Activated T-helper 17 cell treated with anti-CD3 and anti-CD28 coated beads, Interleukin-2, amount 50 U/mL, for 72 hours (primary cell): Measurements from ENCODE around the gene RBM33. TPM values are rescaled to one million over a fixed set of nuclear protein-coding genes. Genes with fewer than 3 reads are reported as not detected.

Experiments
- ATAC-seq: fragments of 150-1000 bp; cut with Tn5 transposase; replicated peaks from 2 replicates; pipeline ENCODE4 v1.10.0; 2021; ENCODE audit warnings: mild to moderate bottlenecking, moderate library complexity
- H3K27ac Mint-ChIP-seq: one replicate; pipeline ENCODE4 v1.8.0; 2022; ENCODE audit warnings: mixed read lengths
- H3K27me3 Mint-ChIP-seq: one replicate; pipeline ENCODE4 v1.8.0; 2022; ENCODE audit warnings: mixed read lengths
- H3K36me3 Mint-ChIP-seq: one replicate; pipeline ENCODE4 v1.8.0; 2022; ENCODE audit warnings: low read depth, mild to moderate bottlenecking, mixed read lengths
- H3K4me1 Mint-ChIP-seq: one replicate; pipeline ENCODE4 v1.8.0; 2022; ENCODE audit warnings: mixed read lengths
- H3K4me3 Mint-ChIP-seq: one replicate; pipeline ENCODE4 v1.8.0; 2022; ENCODE audit warnings: mild to moderate bottlenecking, mixed read lengths
- H3K9me3 Mint-ChIP-seq: one replicate; pipeline ENCODE4 v1.8.0; 2022; ENCODE audit warnings: mixed read lengths
- total RNA-seq, 2 donors: library from RNA; stranded (reverse); gene quantifications; one replicate each; pipeline ENCODE4 v1.2.3, GENCODE V29; 2022

The RBM33 gene
- total RNA-seq, 2 donors from 2014 or later, result 79.6 to 114 TPM

GRCh38 chr7:155789001-155789725 is 144.7 kb downstream of the RBM33 start:
- H3K4me3 Mint-ChIP-seq, result no peak overlapping the region
- no peak for ATAC-seq
- no peaks in the 10 kb centered on the region for H3K27me3 Mint-ChIP-seq
- no peaks in the 10 kb centered on the region for H3K9me3 Mint-ChIP-seq
- no peak overlapping the region for H3K27ac Mint-ChIP-seq
- H3K4me1 Mint-ChIP-seq, result peaks cover 3% of the 10 kb centered on the region
- H3K36me3 Mint-ChIP-seq, result peaks cover 10% of the 10 kb centered on the region

GRCh38 chr7:155790666-155791065 is 146.2 kb downstream of the RBM33 start:
- no peak overlapping the region for H3K4me3 Mint-ChIP-seq
- no peaks in the 10 kb centered on the region for H3K9me3 Mint-ChIP-seq
- H3K36me3 Mint-ChIP-seq, result peaks cover 2% of the 10 kb centered on the region
- H3K27ac Mint-ChIP-seq, result no peak overlapping the region
- no peak for ATAC-seq
- no peaks in the 10 kb centered on the region for H3K27me3 Mint-ChIP-seq
- H3K4me1 Mint-ChIP-seq, result peaks cover 3% of the 10 kb centered on the region

GRCh38 chr7:155791214-155791737 is 146.8 kb downstream of the RBM33 start:
- no peaks in the 10 kb centered on the region for H3K9me3 Mint-ChIP-seq
- H3K27ac Mint-ChIP-seq, result no peak overlapping the region
- no peak for ATAC-seq
- no peaks in the 10 kb centered on the region for H3K27me3 Mint-ChIP-seq
- H3K36me3 Mint-ChIP-seq, result no peaks in the 10 kb centered on the region
- H3K4me3 Mint-ChIP-seq, result no peak overlapping the region
- H3K4me1 Mint-ChIP-seq, result no peaks in the 10 kb centered on the region

GRCh38 chr7:155791836-155792235 is 147.4 kb downstream of the RBM33 start:
- Mint-ChIP-seq H3K27ac (no peak overlapping the region), H3K4me1 (no peaks in the 10 kb centered on the region), H3K36me3 (no peaks in the 10 kb centered on the region), H3K9me3 (no peaks in the 10 kb centered on the region), H3K4me3 (no peak overlapping the region), H3K27me3 (no peaks in the 10 kb centered on the region)
- ATAC-seq, result no peak

DNA sequence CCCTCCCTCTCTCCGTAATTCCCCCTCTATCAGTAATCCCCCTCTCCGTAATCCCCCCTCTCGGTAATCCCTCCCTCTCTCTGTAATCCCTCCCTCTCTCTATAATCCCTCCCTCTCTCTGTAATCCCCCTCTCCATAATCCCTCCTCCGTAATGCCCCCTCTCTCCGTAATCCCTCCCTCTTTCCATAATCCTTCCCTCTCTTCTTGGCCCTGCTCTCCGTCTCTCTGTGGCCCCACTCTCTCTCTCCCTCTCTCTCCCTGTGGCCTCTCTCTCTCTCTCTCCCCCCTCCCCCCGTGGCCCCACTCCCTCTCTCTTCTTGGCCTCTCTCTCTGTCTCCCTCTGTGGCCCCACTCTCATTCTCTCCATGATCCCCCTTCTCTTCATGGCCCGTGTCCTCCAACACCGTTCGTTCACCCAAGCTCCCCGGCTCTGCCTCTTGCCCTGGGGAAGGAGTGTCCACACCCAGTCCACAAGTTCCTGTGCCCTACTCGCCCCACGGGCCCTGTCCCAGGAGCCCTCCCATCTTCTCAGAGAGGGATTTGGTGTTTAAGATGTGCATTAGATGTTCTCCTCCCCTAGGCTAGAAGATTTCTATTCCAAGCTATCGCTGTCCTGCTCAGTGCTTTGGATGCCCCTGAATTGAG is 148.0 kb downstream of the RBM33 start:
- no peak for ATAC-seq
- Mint-ChIP-seq H3K4me3 (no peak overlapping the region), H3K4me1 (no peaks in the 10 kb centered on the region), H3K27ac (no peak overlapping the region), H3K36me3 (no peaks in the 10 kb centered on the region), H3K27me3 (no peaks in the 10 kb centered on the region), H3K9me3 (no peaks in the 10 kb centered on the region)

DNA sequence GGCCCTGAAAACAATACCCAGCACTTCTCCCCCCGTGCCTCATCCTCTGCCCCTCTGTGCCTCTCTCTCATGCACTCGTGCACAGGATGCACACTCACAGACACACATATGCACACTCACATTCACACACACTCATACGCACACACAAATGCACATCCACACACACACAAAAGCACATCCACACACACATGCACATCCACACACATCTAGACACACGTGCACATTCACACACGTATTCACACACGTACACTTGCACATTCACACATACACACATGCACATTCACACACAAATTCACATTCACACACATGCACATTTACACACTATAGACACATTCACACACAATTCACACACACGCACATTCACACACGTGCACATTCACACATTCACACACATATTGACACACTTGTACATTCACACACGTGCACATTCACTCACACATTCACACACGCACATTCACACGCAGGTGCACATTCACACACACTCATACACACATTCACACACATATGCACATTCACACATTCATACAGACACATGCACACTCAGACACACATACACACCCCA is 148.6 kb downstream of the RBM33 start:
- H3K4me1 Mint-ChIP-seq, result no peaks in the 10 kb centered on the region
- H3K36me3 Mint-ChIP-seq, result no peaks in the 10 kb centered on the region
- ATAC-seq, result no peak
- H3K9me3 Mint-ChIP-seq, result no peaks in the 10 kb centered on the region
- H3K27ac Mint-ChIP-seq, result no peak overlapping the region
- H3K4me3 Mint-ChIP-seq, result no peak overlapping the region
- no peaks in the 10 kb centered on the region for H3K27me3 Mint-ChIP-seq

DNA sequence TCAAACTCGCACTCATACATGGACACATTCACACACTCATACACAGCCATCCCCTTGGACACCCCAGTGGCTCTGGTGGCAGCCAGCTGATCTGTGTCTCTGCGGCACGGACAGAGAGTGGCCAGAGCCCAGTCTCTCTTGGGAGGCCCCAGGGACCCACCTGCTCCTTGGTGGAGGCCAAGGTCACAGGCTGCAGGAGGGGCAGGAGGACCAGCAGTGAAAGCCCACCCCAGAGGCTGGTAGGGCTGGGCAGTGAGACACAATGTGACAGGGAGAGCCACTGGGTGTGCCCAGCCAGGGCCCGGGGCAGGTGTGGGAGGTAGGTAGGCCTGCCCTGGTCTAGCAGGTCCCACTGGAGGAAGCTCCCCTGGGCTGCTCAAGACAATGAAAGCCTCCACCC is 149.3 kb downstream of the RBM33 start:
- no peaks in the 10 kb centered on the region for H3K4me1 Mint-ChIP-seq
- no peak for ATAC-seq

DNA sequence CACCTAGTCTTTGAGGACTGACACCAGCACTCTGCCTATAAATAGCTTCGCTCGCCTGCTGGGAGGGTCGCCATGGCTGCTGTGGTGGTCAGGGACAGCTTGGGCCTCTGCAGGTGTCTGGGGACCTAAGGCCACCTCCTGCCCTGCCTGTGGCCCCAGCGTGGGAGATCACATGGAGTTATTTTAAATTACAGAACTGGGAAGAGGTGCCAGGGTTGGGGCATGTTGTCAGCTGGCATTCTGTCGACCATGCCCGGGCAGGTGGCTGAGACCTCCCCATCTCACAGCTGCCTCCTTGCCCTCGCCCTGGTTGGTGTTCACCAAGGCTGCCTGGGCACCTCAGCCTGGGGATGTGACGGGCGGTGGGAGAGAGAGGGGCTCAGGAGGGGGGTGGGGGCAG is 149.7 kb downstream of the RBM33 start:
- Mint-ChIP-seq H3K4me1 (no peaks in the 10 kb centered on the region), H3K4me3 (no peak overlapping the region), H3K36me3 (no peaks in the 10 kb centered on the region), H3K27me3 (peaks cover 9% of the 10 kb centered on the region), H3K27ac (no peak overlapping the region), H3K9me3 (no peaks in the 10 kb centered on the region)
- no peak for ATAC-seq

More for the DNA sequence above, 149.3 kb downstream of the RBM33 start:
- Mint-ChIP-seq H3K9me3 (no peaks in the 10 kb centered on the region), H3K36me3 (no peaks in the 10 kb centered on the region), H3K27me3 (peaks cover 6% of the 10 kb centered on the region), H3K27ac (no peak overlapping the region), H3K4me3 (no peak overlapping the region)

GRCh38 chr7:155795401-155795800 is 150.9 kb downstream of the RBM33 start:
- H3K9me3 Mint-ChIP-seq, result no peaks in the 10 kb centered on the region
- no peak for ATAC-seq
- no peaks in the 10 kb centered on the region for H3K36me3 Mint-ChIP-seq
- peaks cover 18% of the 10 kb centered on the region for H3K27me3 Mint-ChIP-seq
- H3K4me3 Mint-ChIP-seq, result no peak overlapping the region
- H3K27ac Mint-ChIP-seq, result no peak overlapping the region
- H3K4me1 Mint-ChIP-seq, result no peaks in the 10 kb centered on the region

- Mint-ChIP-seq H3K4me1 (no peaks in the 10 kb centered on the region), H3K36me3 (no peaks in the 10 kb centered on the region), H3K9me3 (no peaks in the 10 kb centered on the region), H3K27ac (no peak overlapping the region), H3K4me3 (no peak overlapping the region), H3K27me3 (peaks cover 21% of the 10 kb centered on the region)
- ATAC-seq, result no peak
Measured at GRCh38 chr7:155795951-155796350, 151.5 kb downstream of the RBM33 start.

GRCh38 chr7:155796381-155797261 is 152.2 kb downstream of the RBM33 start:
- ATAC-seq, result peak; percentile 79
- Mint-ChIP-seq H3K4me3 (no peak overlapping the region), H3K27ac (no peak overlapping the region), H3K36me3 (no peaks in the 10 kb centered on the region), H3K27me3 (peaks cover 26% of the 10 kb centered on the region), H3K9me3 (no peaks in the 10 kb centered on the region), H3K4me1 (no peaks in the 10 kb centered on the region)

- no peaks in the 10 kb centered on the region for H3K4me1 Mint-ChIP-seq
- peaks cover 30% of the 10 kb centered on the region for H3K27me3 Mint-ChIP-seq
- no peak overlapping the region for H3K27ac Mint-ChIP-seq
- ATAC-seq, result no peak
- no peak overlapping the region for H3K4me3 Mint-ChIP-seq
- no peaks in the 10 kb centered on the region for H3K9me3 Mint-ChIP-seq
- H3K36me3 Mint-ChIP-seq, result no peaks in the 10 kb centered on the region
Measured at GRCh38 chr7:155797262-155798250, 153.1 kb downstream of the RBM33 start.

GRCh38 chr7:155798673-155799439 is 154.4 kb downstream of the RBM33 start:
- Mint-ChIP-seq H3K27me3 (peaks cover 33% of the 10 kb centered on the region), H3K36me3 (no peaks in the 10 kb centered on the region), H3K4me1 (no peaks in the 10 kb centered on the region), H3K4me3 (no peak overlapping the region), H3K9me3 (no peaks in the 10 kb centered on the region), H3K27ac (no peak overlapping the region)
- no peak for ATAC-seq
